Fibroblast of villous mesenchyme (primary cell): Measurements from ENCODE around the gene GPR15LG. TPM values are rescaled to one million over a fixed set of nuclear protein-coding genes. Genes with fewer than 3 reads are reported as not detected.
A peak's percentile ranks its signal among the peaks of the same experiment; 100 is the strongest.

Source experiments
- DNase-seq: peaks from one replicate; pipeline ENCODE4 v3.0.0-alpha.2; 2010; ENCODE audit warnings: low read depth
- H3K4me3 ChIP-seq: 2 replicates; pipeline ENCODE4 v1.5.1; 2011; ENCODE audit warnings: low read depth, mild to moderate bottlenecking, low read length
- CTCF ChIP-seq: IDR thresholded peaks from 2 replicates; pipeline ENCODE4 v1.5.1; 2012; ENCODE audit warnings: low read depth, mild to moderate bottlenecking, low read length; ENCODE audit not compliant: insufficient read depth
- total RNA-seq: library from RNA; depleted of rRNA; stranded (reverse); fragments of >200 nt; gene quantifications from 2 replicates; pipeline ENCODE4 v1.2.3, GENCODE V29; 2012

GPR15LG gene
- total RNA-seq, 1 donor: not detected

- TF ChIP-seq CTCF: no peak
- DNase-seq: no peak
- H3K4me3 ChIP-seq: no peak overlapping the region
These were observed 38.0 kb downstream of the GPR15LG start for GRCh38 chr10:84211566-84211965.

GRCh38 chr10:84212014-84212413 is 38.4 kb downstream of the GPR15LG start:
- DNase-seq: no peak
- no peak for TF ChIP-seq CTCF
- no peak overlapping the region for H3K4me3 ChIP-seq

GRCh38 chr10:84213076-84213475 is 39.5 kb downstream of the GPR15LG start:
- DNase-seq: no peak
- H3K4me3 ChIP-seq: no peak overlapping the region
- no peak for TF ChIP-seq CTCF

GRCh38 chr10:84214046-84214572 is 40.5 kb downstream of the GPR15LG start:
- no peak overlapping the region for H3K4me3 ChIP-seq
- no peak for DNase-seq
- no peak for TF ChIP-seq CTCF

- DNase-seq: no peak
- no peak overlapping the region for H3K4me3 ChIP-seq
- TF ChIP-seq CTCF: peak; percentile 20
These were observed 41.1 kb downstream of the GPR15LG start for GRCh38 chr10:84214612-84215235.

- H3K4me3 ChIP-seq: no peak overlapping the region
- TF ChIP-seq CTCF: no peak
- DNase-seq: no peak
These were observed 43.2 kb downstream of the GPR15LG start for GRCh38 chr10:84216834-84217233.

GRCh38 chr10:84217746-84218145 is 44.1 kb downstream of the GPR15LG start:
- H3K4me3 ChIP-seq: no peak overlapping the region
- TF ChIP-seq CTCF: no peak
- no peak for DNase-seq
